Nephron (organoid): Measurements from ENCODE around the gene GLRA3.

ENCODE experiments used
- H3K27ac Mint-ChIP-seq, 3 experiments: 2 replicates each; pipeline ENCODE4 v1.8.0; 2020; ENCODE audit warnings: mixed read lengths in 3 of 3, mild to moderate bottlenecking in 2 of 3, moderate library complexity in 1 of 3
- H3K27me3 Mint-ChIP-seq: 2 replicates; pipeline ENCODE4 v1.8.0; 2021; ENCODE audit warnings: low read depth, mild to moderate bottlenecking, moderate library complexity, mixed read lengths
- H3K36me3 Mint-ChIP-seq: 2 replicates; pipeline ENCODE4 v1.8.0; 2020; ENCODE audit warnings: low read depth, mixed read lengths
- H3K4me1 Mint-ChIP-seq: 2 replicates; pipeline ENCODE4 v1.8.0; 2020; ENCODE audit warnings: mixed read lengths
- H3K4me3 Mint-ChIP-seq, 3 experiments: 2 replicates each; pipeline ENCODE4 v1.8.0; 2020; ENCODE audit warnings: mild to moderate bottlenecking in 3 of 3, mixed read lengths in 3 of 3, moderate library complexity in 2 of 3
- H3K9me3 Mint-ChIP-seq: 2 replicates; pipeline ENCODE4 v1.8.0; 2020; ENCODE audit warnings: mixed read lengths
- TF ChIP-seq, protein P1 (sequence below), 3 experiments: fragments of 200-600 bp; sonication (generic); IDR thresholded peaks; one replicate each; pipeline ENCODE4 v1.5.0; 2021; ENCODE audit warnings: antibody characterized with exemption in 3 of 3; ENCODE audit not compliant: unreplicated experiment in 3 of 3

Gene GLRA3

DNA sequence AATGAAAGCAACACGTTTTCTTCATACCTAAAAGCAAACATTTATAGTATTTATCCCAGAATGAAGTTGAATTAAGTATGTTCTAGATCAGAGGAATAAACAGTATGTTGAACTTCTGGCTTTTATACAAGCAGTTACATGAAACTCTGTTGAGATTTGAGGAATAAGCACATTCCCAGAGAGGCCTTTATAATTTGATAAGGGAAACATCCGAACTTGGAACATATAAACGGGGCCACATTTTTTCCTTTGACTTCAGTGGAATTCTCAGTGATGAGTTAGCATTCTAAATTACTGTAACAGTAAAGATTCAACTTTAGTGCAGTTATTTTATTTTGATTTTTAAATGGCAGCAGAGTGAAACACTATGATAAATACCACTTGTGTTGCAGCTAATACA lies 119.5 kb downstream of the GLRA3 start:
- TF ChIP-seq, protein P1, sequence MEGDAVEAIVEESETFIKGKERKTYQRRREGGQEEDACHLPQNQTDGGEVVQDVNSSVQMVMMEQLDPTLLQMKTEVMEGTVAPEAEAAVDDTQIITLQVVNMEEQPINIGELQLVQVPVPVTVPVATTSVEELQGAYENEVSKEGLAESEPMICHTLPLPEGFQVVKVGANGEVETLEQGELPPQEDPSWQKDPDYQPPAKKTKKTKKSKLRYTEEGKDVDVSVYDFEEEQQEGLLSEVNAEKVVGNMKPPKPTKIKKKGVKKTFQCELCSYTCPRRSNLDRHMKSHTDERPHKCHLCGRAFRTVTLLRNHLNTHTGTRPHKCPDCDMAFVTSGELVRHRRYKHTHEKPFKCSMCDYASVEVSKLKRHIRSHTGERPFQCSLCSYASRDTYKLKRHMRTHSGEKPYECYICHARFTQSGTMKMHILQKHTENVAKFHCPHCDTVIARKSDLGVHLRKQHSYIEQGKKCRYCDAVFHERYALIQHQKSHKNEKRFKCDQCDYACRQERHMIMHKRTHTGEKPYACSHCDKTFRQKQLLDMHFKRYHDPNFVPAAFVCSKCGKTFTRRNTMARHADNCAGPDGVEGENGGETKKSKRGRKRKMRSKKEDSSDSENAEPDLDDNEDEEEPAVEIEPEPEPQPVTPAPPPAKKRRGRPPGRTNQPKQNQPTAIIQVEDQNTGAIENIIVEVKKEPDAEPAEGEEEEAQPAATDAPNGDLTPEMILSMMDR (IDR thresholded peaks at IDR 0.05; ENCODE audit: unreplicated experiment in 3 of 3): no peak
- Mint-ChIP-seq H3K9me3 (no peaks in the 10 kb centered on the region), H3K27me3 (no peaks in the 10 kb centered on the region), H3K4me3 (no peak overlapping the region), H3K4me1 (peaks cover 14% of the 10 kb centered on the region), H3K36me3 (no peaks in the 10 kb centered on the region), H3K27ac (peak overlapping the region in 2 of 3 experiments; percentile 23 to 54)

DNA sequence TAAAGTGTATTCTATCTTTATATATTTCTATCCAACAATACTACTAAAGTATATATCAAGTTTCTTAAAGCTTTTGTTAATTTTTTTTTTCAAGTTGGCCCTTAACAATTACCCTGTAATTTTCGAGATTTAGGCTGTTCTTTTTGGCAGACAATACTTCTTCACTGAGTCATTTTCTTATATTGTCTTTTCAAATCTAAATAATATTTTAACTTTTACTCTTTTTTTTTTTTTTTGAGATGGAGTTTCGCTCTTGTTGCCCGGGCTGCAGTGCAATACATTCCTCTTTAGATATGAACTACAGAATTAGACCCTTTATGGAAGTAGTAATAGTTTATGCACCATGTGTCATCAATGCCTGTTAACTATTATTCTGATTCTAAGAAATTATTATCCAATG lies 120.7 kb downstream of the GLRA3 start:
- TF ChIP-seq, protein P1 (IDR thresholded peaks at IDR 0.05; ENCODE audit: unreplicated experiment in 3 of 3): no peak
- peaks cover 14% of the 10 kb centered on the region for H3K4me1 Mint-ChIP-seq
- no peak overlapping the region for H3K27ac Mint-ChIP-seq
- no peaks in the 10 kb centered on the region for H3K27me3 Mint-ChIP-seq
- H3K4me3 Mint-ChIP-seq: no peak overlapping the region
- H3K36me3 Mint-ChIP-seq: no peaks in the 10 kb centered on the region
- no peaks in the 10 kb centered on the region for H3K9me3 Mint-ChIP-seq

DNA sequence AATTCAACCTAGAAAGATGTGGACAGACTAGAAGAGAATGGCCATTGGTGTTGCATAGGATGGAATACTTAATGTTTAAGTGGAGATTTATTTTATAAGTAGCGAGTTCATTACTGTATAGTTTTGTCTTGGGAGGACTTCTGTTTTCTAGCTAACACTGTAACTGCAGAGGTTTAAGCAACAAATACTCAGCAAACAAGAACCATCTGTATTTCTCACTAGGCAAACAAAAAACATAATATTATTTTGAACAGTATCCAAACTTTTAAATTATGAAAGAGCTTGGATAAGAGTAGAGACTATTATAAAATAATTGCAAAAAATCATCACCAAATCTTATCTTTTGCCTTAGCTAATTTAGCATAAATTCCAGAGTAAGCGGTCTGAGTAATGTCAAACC lies 121.1 kb downstream of the GLRA3 start:
- no peaks in the 10 kb centered on the region for H3K27me3 Mint-ChIP-seq
- H3K36me3 Mint-ChIP-seq: no peaks in the 10 kb centered on the region
- peaks cover 14% of the 10 kb centered on the region for H3K4me1 Mint-ChIP-seq
- TF ChIP-seq, protein P1 (IDR thresholded peaks at IDR 0.05; ENCODE audit: unreplicated experiment in 3 of 3): no peak
- H3K27ac Mint-ChIP-seq: peak overlapping the region in 1 of 3 experiments; percentile 59
- H3K4me3 Mint-ChIP-seq: no peak overlapping the region
- no peaks in the 10 kb centered on the region for H3K9me3 Mint-ChIP-seq

DNA sequence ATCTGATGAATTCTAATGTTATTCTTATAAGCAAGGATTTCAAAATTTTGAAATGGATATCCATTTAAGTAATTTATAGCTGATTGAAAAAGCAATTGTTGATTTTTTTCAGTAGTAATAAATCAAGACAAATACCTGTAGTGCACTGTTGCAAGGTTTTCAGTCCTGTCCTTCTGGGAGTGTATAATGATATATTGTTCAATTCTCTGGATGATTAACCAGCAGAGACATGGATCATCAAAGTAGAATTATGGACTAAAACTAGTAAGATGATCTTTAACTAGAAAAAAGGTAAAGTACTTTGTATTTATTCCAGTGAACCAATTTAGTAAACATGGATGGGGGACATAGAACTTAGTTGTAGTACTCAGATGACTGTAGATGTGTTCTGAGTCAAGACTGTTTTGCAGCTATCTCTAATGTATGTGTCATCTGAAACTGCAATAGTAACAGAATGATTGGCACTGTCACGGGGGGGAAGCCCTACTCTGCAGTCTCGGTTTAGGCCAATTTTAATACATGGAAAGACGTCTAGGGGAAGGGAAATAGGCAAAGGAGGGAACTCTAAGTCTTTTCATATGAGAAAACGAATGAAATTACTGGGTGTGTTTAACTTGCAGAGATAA lies 121.9 kb downstream of the GLRA3 start:
- no peaks in the 10 kb centered on the region for H3K27me3 Mint-ChIP-seq
- H3K4me3 Mint-ChIP-seq: no peak overlapping the region
- peaks cover 14% of the 10 kb centered on the region for H3K4me1 Mint-ChIP-seq
- no peaks in the 10 kb centered on the region for H3K9me3 Mint-ChIP-seq
- TF ChIP-seq, protein P1 (IDR thresholded peaks at IDR 0.05; ENCODE audit: unreplicated experiment in 3 of 3): no peak
- H3K27ac Mint-ChIP-seq: peak overlapping the region; percentile 9 to 63 (median 59)
- no peaks in the 10 kb centered on the region for H3K36me3 Mint-ChIP-seq

DNA sequence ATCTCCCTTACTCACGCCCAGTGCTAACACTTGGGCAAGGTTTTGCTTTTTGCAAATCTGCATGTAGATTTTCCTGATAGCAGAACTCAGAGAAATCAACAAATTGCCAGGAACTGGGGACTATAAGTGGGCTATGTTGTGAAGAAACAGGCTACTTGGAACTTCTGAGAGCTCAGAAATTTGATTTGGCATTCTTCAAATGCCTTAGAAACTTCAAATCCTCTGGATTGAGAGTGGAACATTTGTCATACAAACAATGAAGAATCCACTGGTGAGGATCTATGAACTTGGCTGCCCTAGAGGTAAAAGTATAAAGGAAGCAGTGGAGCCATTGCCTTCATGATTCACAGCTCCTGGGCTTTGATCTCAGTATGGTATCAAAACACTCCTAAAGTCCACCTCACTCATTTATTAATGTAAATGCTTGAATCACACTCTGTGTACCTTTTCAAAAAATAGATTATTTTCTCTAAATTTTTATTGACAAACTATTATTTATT lies 126.0 kb downstream of the GLRA3 start:
- Mint-ChIP-seq H3K27me3 (no peaks in the 10 kb centered on the region), H3K4me3 (no peak overlapping the region), H3K4me1 (no peaks in the 10 kb centered on the region), H3K27ac (no peak overlapping the region), H3K36me3 (no peaks in the 10 kb centered on the region), H3K9me3 (no peaks in the 10 kb centered on the region)
- TF ChIP-seq, protein P1 (IDR thresholded peaks at IDR 0.05; ENCODE audit: unreplicated experiment in 3 of 3): no peak

DNA sequence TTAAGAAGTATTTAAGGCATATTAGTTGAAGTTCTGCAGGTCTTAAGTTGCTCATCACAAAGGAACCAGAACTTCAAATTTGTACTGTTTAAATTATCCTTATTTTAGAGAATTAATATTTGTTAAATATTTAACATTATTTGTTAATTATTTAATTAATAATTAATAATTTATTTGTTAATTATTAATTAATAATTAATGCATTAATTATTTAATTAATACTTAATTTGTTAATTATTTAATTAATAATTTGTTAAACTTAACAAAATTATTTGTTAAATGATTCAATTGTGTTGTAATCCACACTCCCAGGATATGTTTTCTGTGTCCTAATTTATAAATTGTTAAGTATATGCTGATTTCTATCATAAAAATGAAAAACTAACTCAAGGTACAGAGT lies 129.4 kb downstream of the GLRA3 start:
- TF ChIP-seq, protein P1 (IDR thresholded peaks at IDR 0.05; ENCODE audit: unreplicated experiment in 3 of 3): no peak
- Mint-ChIP-seq H3K27me3 (no peaks in the 10 kb centered on the region), H3K27ac (no peak overlapping the region), H3K36me3 (no peaks in the 10 kb centered on the region), H3K9me3 (no peaks in the 10 kb centered on the region), H3K4me1 (no peaks in the 10 kb centered on the region), H3K4me3 (no peak overlapping the region)
